ENCODE results near the gene GCN1.
A peak's percentile ranks its signal among the peaks of the same experiment; 100 is the strongest.

The GCN1 gene

DNA sequence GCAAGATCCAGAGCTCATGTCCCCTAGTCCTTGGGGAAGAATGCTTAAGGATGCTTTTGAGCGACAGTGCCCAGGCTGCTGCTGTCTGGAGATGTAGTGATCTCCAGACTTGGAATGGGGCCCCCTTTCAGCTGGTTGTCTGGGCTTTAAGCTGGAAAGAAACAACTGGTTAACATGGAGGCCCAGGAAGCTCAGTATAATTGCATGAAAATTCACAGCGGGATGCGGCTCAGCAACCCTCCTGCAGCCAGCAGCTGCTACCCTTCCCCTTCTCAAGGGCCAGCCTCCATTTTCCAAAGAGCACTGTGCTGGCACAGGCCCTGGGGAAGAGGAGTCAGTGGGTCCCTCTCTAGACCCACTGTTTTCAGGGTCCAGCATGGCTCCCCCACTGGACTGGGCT lies 104.3 kb downstream of the GCN1 start:
- no peak for DNase-seq

GRCh38 chr12:120089796-120090195 lies 104.7 kb downstream of the GCN1 start:
- DNase-seq, result no peak

DNA sequence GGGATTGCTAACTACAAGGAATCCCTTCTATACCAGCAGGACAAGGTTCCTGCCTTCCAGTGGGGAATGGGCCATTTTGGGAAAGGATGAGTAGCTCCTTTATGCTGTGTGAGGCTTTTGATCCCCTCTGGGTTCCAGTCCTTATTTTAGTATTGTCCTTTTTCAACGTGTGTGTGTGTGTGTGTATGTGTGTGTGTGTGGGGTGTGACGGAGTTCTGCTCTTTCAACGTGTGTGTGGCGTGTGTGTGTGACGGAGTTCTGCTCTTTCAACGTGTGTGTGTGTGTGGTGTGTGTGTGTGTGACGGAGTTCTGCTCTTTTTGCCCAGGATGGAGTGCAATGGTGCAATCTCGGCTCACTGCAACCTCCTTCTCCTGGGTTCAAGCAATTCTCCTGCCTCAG lies 105.4 kb downstream of the GCN1 start:
- DNase-seq, result no peak

DNA sequence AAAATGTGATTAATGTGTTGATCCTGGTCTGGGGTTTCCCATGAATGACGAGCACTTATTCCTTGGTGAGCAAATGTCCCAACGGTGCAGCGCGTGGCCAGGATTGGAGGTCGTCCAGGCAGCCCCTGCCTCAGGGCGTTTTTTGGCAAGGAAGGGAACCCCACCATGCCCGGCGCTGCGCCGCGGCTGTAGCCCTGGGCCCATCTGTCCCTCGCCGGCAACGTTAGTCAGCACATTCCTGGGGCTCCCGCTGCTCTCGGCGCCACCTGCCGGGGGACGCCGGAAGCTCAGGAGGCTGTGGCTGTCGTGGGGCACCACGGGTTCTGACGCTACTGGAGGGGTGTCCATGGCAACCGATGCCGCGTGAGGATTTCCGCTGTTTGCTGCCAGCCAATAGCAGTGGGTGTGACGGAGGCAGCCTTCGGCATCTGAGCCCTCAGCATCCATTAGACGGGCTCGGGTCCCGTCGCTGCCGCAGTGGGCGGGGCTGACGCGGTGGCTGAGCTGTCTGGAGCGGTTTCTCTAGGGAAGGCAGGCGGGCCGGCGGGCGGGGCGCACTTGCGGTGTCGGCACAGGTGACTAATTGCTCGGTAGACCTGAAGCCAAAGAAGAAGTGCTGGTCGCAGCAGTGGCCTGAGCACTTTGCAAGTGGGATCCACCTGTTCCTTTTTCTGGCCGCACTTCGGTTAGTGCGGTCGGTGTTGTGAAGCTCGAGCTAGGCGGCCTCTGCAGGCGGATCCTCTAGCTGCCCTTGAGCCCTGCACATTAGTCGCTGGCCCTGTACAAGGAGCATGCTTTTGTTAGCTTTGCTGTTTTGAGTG lies 107.5 kb downstream of the GCN1 start:
- peak; percentile 100 for DNase-seq

DNA sequence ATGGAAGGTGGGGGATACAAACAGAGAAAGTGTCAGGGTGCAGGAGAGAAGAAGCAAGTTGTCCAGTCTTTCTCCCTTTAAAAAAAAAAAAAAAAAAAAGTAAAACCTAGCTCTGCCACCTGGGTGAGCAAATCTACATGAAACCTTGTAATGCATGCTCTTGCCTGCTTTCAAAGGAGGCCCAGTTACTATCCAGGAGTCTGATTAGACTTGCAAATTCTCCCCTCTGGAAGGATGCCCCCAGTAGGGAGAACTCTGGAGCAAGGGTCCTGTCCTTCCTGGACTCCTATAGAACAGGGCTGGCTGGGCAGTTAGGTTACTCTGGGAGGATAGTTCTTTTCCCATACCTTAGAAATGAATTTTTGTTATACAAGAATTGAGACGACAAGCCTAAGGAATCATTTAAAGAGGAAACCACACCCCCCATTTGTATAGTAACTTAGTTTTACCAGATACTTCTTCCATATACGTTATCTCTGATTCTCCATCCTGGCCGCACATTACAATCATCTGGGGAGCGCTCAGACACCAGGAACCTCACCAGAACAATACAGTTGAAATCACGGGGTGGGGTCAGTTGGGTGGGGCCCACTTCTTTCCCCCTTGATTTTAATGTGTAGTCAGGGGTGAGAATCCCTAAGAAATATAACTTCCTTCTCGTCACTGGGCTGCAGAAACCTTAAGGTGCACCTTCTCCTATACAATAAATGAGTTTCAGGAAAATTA lies 108.4 kb downstream of the GCN1 start:
- no peak for DNase-seq

- DNase-seq, result no peak
Measured at GRCh38 chr12:120081641-120082040, 112.9 kb downstream of the GCN1 start.

- DNase-seq, result no peak
Measured at GRCh38 chr12:120079411-120080400, 114.8 kb downstream of the GCN1 start.

DNA sequence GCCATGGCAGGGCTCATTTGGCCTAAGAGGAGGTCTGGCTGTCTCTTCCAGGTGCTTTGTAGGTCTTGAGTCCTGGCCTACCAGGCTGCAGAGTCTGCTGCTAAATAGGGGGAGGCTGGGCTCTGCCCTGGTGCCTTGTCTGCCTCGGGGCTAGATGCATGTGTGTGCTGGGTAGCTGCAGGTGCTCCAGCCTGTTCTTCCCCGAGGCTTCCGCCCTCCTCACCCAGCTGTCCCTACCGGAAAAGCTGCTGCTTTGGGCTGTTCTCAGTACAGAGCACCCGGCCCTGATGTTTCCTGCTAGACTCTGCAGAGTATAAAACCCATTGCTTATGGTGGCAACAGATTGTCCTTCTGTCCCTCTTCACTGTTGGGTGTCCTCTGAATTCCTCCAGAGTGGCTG lies 115.6 kb downstream of the GCN1 start:
- no peak for DNase-seq

- DNase-seq, result no peak
Measured at GRCh38 chr12:120077260-120077659, 117.3 kb downstream of the GCN1 start.

Data from activated naive CD4-positive, alpha-beta T cell treated with Interleukin-2 at 50 U/mL for 16 hours (primary cell).